Measurements from ENCODE around the gene TLR6.
A peak's percentile ranks its signal among the peaks of the same experiment; 100 is the strongest.

Gene TLR6

GRCh38 chr4:38785901-38786402, 70.7 kb downstream of the TLR6 start:
- H3K9me3 ChIP-seq (ENCODE audit: severe bottlenecking), result peaks cover 2% of the 10 kb centered on the region

DNA sequence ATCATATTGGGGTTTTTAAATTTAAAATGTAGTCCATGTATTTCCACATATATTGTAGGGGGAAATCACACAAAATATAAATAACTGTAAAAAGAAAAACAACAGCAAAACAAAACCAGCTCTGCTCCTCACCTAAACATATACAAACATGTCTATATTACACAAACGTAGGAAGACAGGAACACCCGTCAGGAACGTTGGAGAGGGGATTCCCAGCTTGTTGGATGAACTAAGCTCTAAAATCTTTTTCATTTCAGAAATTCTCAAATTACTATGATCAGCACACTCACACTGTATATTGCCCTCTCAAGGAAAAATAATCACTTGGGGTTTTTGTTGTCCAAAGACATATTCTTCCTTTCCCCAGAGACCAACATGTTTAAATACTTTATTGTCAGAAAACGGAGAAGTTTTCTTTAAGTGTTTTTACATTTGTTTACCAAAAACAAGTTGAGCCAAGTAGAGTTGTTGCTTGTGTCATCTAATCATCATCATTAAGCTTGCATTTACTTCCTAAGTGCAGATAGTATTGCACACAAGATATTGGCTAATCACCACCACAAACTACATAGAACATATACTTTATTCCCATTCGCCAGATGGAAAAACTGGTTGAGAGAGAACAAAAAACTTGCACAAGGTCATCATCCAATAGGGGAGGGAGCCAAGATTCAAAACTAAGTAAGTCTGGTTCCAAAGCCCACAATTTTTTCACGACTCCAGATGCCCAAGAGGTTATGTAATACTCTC, 71.4 kb downstream of the TLR6 start:
- TF ChIP-seq, protein P1, sequence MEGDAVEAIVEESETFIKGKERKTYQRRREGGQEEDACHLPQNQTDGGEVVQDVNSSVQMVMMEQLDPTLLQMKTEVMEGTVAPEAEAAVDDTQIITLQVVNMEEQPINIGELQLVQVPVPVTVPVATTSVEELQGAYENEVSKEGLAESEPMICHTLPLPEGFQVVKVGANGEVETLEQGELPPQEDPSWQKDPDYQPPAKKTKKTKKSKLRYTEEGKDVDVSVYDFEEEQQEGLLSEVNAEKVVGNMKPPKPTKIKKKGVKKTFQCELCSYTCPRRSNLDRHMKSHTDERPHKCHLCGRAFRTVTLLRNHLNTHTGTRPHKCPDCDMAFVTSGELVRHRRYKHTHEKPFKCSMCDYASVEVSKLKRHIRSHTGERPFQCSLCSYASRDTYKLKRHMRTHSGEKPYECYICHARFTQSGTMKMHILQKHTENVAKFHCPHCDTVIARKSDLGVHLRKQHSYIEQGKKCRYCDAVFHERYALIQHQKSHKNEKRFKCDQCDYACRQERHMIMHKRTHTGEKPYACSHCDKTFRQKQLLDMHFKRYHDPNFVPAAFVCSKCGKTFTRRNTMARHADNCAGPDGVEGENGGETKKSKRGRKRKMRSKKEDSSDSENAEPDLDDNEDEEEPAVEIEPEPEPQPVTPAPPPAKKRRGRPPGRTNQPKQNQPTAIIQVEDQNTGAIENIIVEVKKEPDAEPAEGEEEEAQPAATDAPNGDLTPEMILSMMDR (IDR thresholded peaks at IDR 0.05; ENCODE audit: low read depth, low read length), result no peak
- DNase-seq, result no peak
- Histone ChIP-seq H3K36me3 (no peaks in the 10 kb centered on the region), H3K27me3 (ENCODE audit: insufficient read depth, low read depth, severe bottlenecking) (no peaks in the 10 kb centered on the region), H3K9me3 (ENCODE audit: severe bottlenecking) (peaks cover 2% of the 10 kb centered on the region), H3K4me3 (ENCODE audit: low read depth, low read length) (no peak overlapping the region), H3K27ac (no peak overlapping the region)

More at GRCh38 chr4:38785901-38786402, 70.7 kb downstream of the TLR6 start:
- Histone ChIP-seq H3K27ac (no peak overlapping the region), H3K36me3 (no peaks in the 10 kb centered on the region), H3K27me3 (ENCODE audit: insufficient read depth, low read depth, severe bottlenecking) (no peaks in the 10 kb centered on the region), H3K4me3 (ENCODE audit: low read depth, low read length) (no peak overlapping the region)
- DNase-seq, result no peak
- TF ChIP-seq, protein P1 (IDR thresholded peaks at IDR 0.05; ENCODE audit: low read depth, low read length), result no peak

- TF ChIP-seq, protein P1 (IDR thresholded peaks at IDR 0.05; ENCODE audit: low read depth, low read length), result no peak
- Histone ChIP-seq H3K36me3 (no peaks in the 10 kb centered on the region), H3K9me3 (ENCODE audit: severe bottlenecking) (no peaks in the 10 kb centered on the region), H3K27ac (no peak overlapping the region), H3K27me3 (ENCODE audit: insufficient read depth, low read depth, severe bottlenecking) (no peaks in the 10 kb centered on the region), H3K4me3 (ENCODE audit: low read depth, low read length) (no peak overlapping the region)
- no peak for DNase-seq
Observed at GRCh38 chr4:38784141-38784540, 72.5 kb downstream of the TLR6 start.

GRCh38 chr4:38783109-38783460, 73.5 kb downstream of the TLR6 start:
- Histone ChIP-seq H3K36me3 (no peaks in the 10 kb centered on the region), H3K27me3 (ENCODE audit: insufficient read depth, low read depth, severe bottlenecking) (no peaks in the 10 kb centered on the region), H3K9me3 (ENCODE audit: severe bottlenecking) (no peaks in the 10 kb centered on the region), H3K27ac (no peak overlapping the region), H3K4me3 (ENCODE audit: low read depth, low read length) (no peak overlapping the region)
- TF ChIP-seq, protein P1 (IDR thresholded peaks at IDR 0.05; ENCODE audit: low read depth, low read length), result no peak
- DNase-seq, result no peak

DNA sequence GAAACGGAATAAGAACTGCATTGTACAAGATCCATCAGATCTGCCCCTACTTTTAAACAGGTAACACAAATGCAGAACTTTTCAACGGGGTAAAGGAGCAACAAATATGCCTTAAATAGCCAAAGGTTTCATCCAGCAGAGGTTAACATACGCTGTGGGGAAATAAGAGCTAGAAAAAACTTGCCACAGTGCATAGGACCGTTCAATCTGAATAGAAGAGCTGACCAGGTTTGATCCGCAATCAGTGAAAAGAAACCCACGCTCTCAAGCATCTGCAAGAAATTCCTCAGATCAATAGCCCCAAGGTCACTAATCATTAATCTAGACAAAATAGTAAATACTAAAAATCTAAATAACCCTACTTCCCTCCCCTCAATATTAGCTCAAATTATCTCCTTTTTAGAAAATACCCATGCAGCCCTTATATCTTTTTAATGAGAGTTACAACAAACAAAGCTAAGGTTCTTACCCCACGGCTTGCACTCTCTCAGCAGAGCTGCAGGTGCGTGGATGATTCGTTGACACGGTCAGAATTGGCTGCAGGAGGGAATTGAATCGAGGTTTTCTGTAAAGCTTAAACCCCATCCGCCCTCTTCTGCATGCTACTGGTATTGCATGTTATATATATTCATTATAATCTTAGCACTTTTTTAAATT, 74.0 kb downstream of the TLR6 start, which contains the start of gene TLR10:
Gene TLR10, minus strand, starts transcription at position 539 of the 657 bp plus-strand sequence. CDS start 7,400 bp downstream, outside the sequence.
- no peak within 1 kb of the TSS for H3K27ac ChIP-seq
- TF ChIP-seq, protein P1 (IDR thresholded peaks at IDR 0.05; ENCODE audit: low read depth, low read length), result peak; percentile 55; the same call in 1 of the 2 replicates
- H3K27me3 ChIP-seq (ENCODE audit: insufficient read depth, low read depth, severe bottlenecking), result no peaks in the 10 kb centered on the region
- no peaks in the 10 kb centered on the region for H3K9me3 ChIP-seq (ENCODE audit: severe bottlenecking)
- no peaks in the 10 kb centered on the region for H3K36me3 ChIP-seq
- peak; percentile 51 for DNase-seq
- no peak within 1 kb of the TSS for H3K4me3 ChIP-seq (ENCODE audit: low read depth, low read length)
